Neuron (in vitro differentiated cells): Measurements from ENCODE around the gene LRRC31.

ENCODE experiments used
- H2AFZ ChIP-seq: one replicate; pipeline ENCODE4 v1.6.1; 2013; ENCODE audit warnings: low read depth, mild to moderate bottlenecking, inconsistent platforms, low read length, moderate library complexity
- H3K27me3 ChIP-seq: one replicate; pipeline ENCODE4 v1.6.1; 2013; ENCODE audit warnings: low read length; ENCODE audit not compliant: insufficient read depth
- H3K36me3 ChIP-seq: one replicate; pipeline ENCODE4 v1.6.1; 2013; ENCODE audit warnings: low read length; ENCODE audit not compliant: insufficient read depth
- H3K4me1 ChIP-seq: one replicate; pipeline ENCODE4 v1.6.1; 2013; ENCODE audit warnings: low read length; ENCODE audit not compliant: insufficient read depth
- H3K4me3 ChIP-seq: 2 replicates; pipeline ENCODE4 v1.5.1; 2013; ENCODE audit warnings: mild to moderate bottlenecking, low read length, moderate library complexity
- H3K9me3 ChIP-seq: one replicate; pipeline ENCODE4 v1.6.1; 2013; ENCODE audit warnings: low read length

Gene LRRC31

GRCh38 chr3:169880576-169881250 lies 11.0 kb upstream of the LRRC31 start:
- no peaks in the 10 kb centered on the region for H3K36me3 ChIP-seq
- H3K4me3 ChIP-seq: no peak overlapping the region
- no peak overlapping the region for H2AFZ ChIP-seq
- H3K9me3 ChIP-seq: no peaks in the 10 kb centered on the region
- H3K27me3 ChIP-seq: no peaks in the 10 kb centered on the region
- no peaks in the 10 kb centered on the region for H3K4me1 ChIP-seq

GRCh38 chr3:169879845-169880575 lies 10.3 kb upstream of the LRRC31 start:
- no peak overlapping the region for H2AFZ ChIP-seq
- peaks cover 2% of the 10 kb centered on the region for H3K9me3 ChIP-seq
- no peak overlapping the region for H3K4me3 ChIP-seq
- H3K36me3 ChIP-seq: no peaks in the 10 kb centered on the region
- H3K27me3 ChIP-seq: no peaks in the 10 kb centered on the region
- no peaks in the 10 kb centered on the region for H3K4me1 ChIP-seq

GRCh38 chr3:169879013-169879557 lies 9.3 kb upstream of the LRRC31 start:
- H3K4me3 ChIP-seq: no peak overlapping the region
- H3K36me3 ChIP-seq: no peaks in the 10 kb centered on the region
- H2AFZ ChIP-seq: no peak overlapping the region

GRCh38 chr3:169871129-169871886 lies 1.6 kb upstream of the LRRC31 start:
- no peaks in the 10 kb centered on the region for H3K4me1 ChIP-seq
- no peak overlapping the region for H2AFZ ChIP-seq
- no peak overlapping the region for H3K4me3 ChIP-seq
- no peaks in the 10 kb centered on the region for H3K36me3 ChIP-seq
- H3K9me3 ChIP-seq: peaks cover 2% of the 10 kb centered on the region
- H3K27me3 ChIP-seq: no peaks in the 10 kb centered on the region

More at GRCh38 chr3:169879013-169879557, 9.3 kb upstream of the LRRC31 start:
- no peaks in the 10 kb centered on the region for H3K4me1 ChIP-seq
- no peaks in the 10 kb centered on the region for H3K27me3 ChIP-seq
- peaks cover 2% of the 10 kb centered on the region for H3K9me3 ChIP-seq

GRCh38 chr3:169868369-169868768 lies 1.4 kb downstream of the LRRC31 start:
- no peaks in the 10 kb centered on the region for H3K9me3 ChIP-seq
- no peaks in the 10 kb centered on the region for H3K36me3 ChIP-seq
- no peak overlapping the region for H2AFZ ChIP-seq
- no peaks in the 10 kb centered on the region for H3K27me3 ChIP-seq
- H3K4me1 ChIP-seq: no peaks in the 10 kb centered on the region
- no peak overlapping the region for H3K4me3 ChIP-seq

- H3K9me3 ChIP-seq: no peaks in the 10 kb centered on the region
- H3K4me3 ChIP-seq: no peak overlapping the region
- H2AFZ ChIP-seq: no peak overlapping the region
- H3K4me1 ChIP-seq: no peaks in the 10 kb centered on the region
- no peaks in the 10 kb centered on the region for H3K27me3 ChIP-seq
- H3K36me3 ChIP-seq: no peaks in the 10 kb centered on the region
Observed at GRCh38 chr3:169867584-169868210, 2.0 kb downstream of the LRRC31 start.

- Histone ChIP-seq H2AFZ (no peak overlapping the region), H3K9me3 (no peaks in the 10 kb centered on the region), H3K4me3 (no peak overlapping the region), H3K4me1 (no peaks in the 10 kb centered on the region), H3K36me3 (no peaks in the 10 kb centered on the region), H3K27me3 (no peaks in the 10 kb centered on the region)
Observed at GRCh38 chr3:169865176-169865767, 4.5 kb downstream of the LRRC31 start.

- no peaks in the 10 kb centered on the region for H3K36me3 ChIP-seq
- H2AFZ ChIP-seq: no peak overlapping the region
- no peak overlapping the region for H3K4me3 ChIP-seq
- H3K9me3 ChIP-seq: no peaks in the 10 kb centered on the region
- H3K4me1 ChIP-seq: no peaks in the 10 kb centered on the region
- H3K27me3 ChIP-seq: no peaks in the 10 kb centered on the region
Observed at GRCh38 chr3:169864270-169864669, 5.5 kb downstream of the LRRC31 start.

- no peak overlapping the region for H3K4me3 ChIP-seq
- no peaks in the 10 kb centered on the region for H3K36me3 ChIP-seq
- H3K9me3 ChIP-seq: no peaks in the 10 kb centered on the region
- no peaks in the 10 kb centered on the region for H3K4me1 ChIP-seq
- no peaks in the 10 kb centered on the region for H3K27me3 ChIP-seq
- H2AFZ ChIP-seq: no peak overlapping the region
Observed at GRCh38 chr3:169863458-169863899, 6.3 kb downstream of the LRRC31 start.

- H3K4me1 ChIP-seq: no peaks in the 10 kb centered on the region
- no peak overlapping the region for H3K4me3 ChIP-seq
- H2AFZ ChIP-seq: no peak overlapping the region
- H3K36me3 ChIP-seq: no peaks in the 10 kb centered on the region
- no peaks in the 10 kb centered on the region for H3K9me3 ChIP-seq
- no peaks in the 10 kb centered on the region for H3K27me3 ChIP-seq
Observed at GRCh38 chr3:169861871-169862270, 7.9 kb downstream of the LRRC31 start.

- H3K4me3 ChIP-seq: no peak overlapping the region
- H3K36me3 ChIP-seq: no peaks in the 10 kb centered on the region
- H3K4me1 ChIP-seq: no peaks in the 10 kb centered on the region
- H3K9me3 ChIP-seq: no peaks in the 10 kb centered on the region
- no peaks in the 10 kb centered on the region for H3K27me3 ChIP-seq
- H2AFZ ChIP-seq: no peak overlapping the region
Observed at GRCh38 chr3:169857811-169858210, 11.9 kb downstream of the LRRC31 start.

- H3K36me3 ChIP-seq: no peaks in the 10 kb centered on the region
- no peaks in the 10 kb centered on the region for H3K27me3 ChIP-seq
- H3K9me3 ChIP-seq: no peaks in the 10 kb centered on the region
- H3K4me3 ChIP-seq: no peak overlapping the region
- H2AFZ ChIP-seq: no peak overlapping the region
- no peaks in the 10 kb centered on the region for H3K4me1 ChIP-seq
Observed at GRCh38 chr3:169855514-169855913, 14.2 kb downstream of the LRRC31 start.
